ENCODE measurements around the gene TBP.
"Not testable (repeated sequence)": the region's sequence is repeated elsewhere in the genome, so short reads cannot be mapped to it uniquely, and the experiment has no call there.

The TBP gene

GRCh38 chr6:170596426-170596825 is 42.3 kb downstream of the TBP start:
- Histone ChIP-seq H3K9ac (ENCODE audit: low read depth in 1 of 2, low read length in 2 of 2) (no peak overlapping the region), H3K4me1 (ENCODE audit: control insufficient read depth in 1 of 2, insufficient read depth in 2 of 2, low read length in 2 of 2) (no peaks in the 10 kb centered on the region), H3K36me3 (ENCODE audit: control insufficient read depth in 1 of 2, insufficient read depth in 2 of 2, low read length in 2 of 2) (no peaks in the 10 kb centered on the region), H3K27me3 (ENCODE audit: control insufficient read depth in 1 of 2, insufficient read depth in 2 of 2, low read length in 2 of 2) (no peaks in the 10 kb centered on the region), H3K27ac (ENCODE audit: low read depth, low read length) (no peak overlapping the region), H3K4me3 (ENCODE audit: low read depth in 1 of 2, low read length in 2 of 2) (no peak overlapping the region), H3K9me3 (ENCODE audit: control insufficient read depth in 1 of 2, low read length in 2 of 2) (peaks cover 0 to 3% of the 10 kb centered on the region in 2 donors)

GRCh38 chr6:170597278-170597677 is 43.1 kb downstream of the TBP start:
- Histone ChIP-seq H3K9ac (ENCODE audit: low read depth in 1 of 2, low read length in 2 of 2) (no peak overlapping the region), H3K36me3 (ENCODE audit: control insufficient read depth in 1 of 2, insufficient read depth in 2 of 2, low read length in 2 of 2) (no peaks in the 10 kb centered on the region), H3K27ac (ENCODE audit: low read depth, low read length) (no peak overlapping the region)

GRCh38 chr6:170605574-170606259 is 51.5 kb downstream of the TBP start:
- Histone ChIP-seq H3K4me3 (ENCODE audit: low read depth in 1 of 2, low read length in 2 of 2) (no peak overlapping the region), H3K27me3 (ENCODE audit: control insufficient read depth in 1 of 2, insufficient read depth in 2 of 2, low read length in 2 of 2) (peaks cover 6 to 8% of the 10 kb centered on the region in 2 donors), H3K36me3 (ENCODE audit: control insufficient read depth in 1 of 2, insufficient read depth in 2 of 2, low read length in 2 of 2) (no peaks in the 10 kb centered on the region), H3K27ac (ENCODE audit: low read depth, low read length) (no peak overlapping the region), H3K4me1 (ENCODE audit: control insufficient read depth in 1 of 2, insufficient read depth in 2 of 2, low read length in 2 of 2) (no peaks in the 10 kb centered on the region), H3K9me3 (ENCODE audit: control insufficient read depth in 1 of 2, low read length in 2 of 2) (no peaks in the 10 kb centered on the region), H3K9ac (ENCODE audit: low read depth in 1 of 2, low read length in 2 of 2) (no peak overlapping the region)

More at GRCh38 chr6:170597278-170597677, 43.1 kb downstream of the TBP start:
- Histone ChIP-seq H3K9me3 (ENCODE audit: control insufficient read depth in 1 of 2, low read length in 2 of 2) (peaks cover 0 to 3% of the 10 kb centered on the region in 2 donors), H3K27me3 (ENCODE audit: control insufficient read depth in 1 of 2, insufficient read depth in 2 of 2, low read length in 2 of 2) (no peaks in the 10 kb centered on the region), H3K4me3 (ENCODE audit: low read depth in 1 of 2, low read length in 2 of 2) (no peak overlapping the region), H3K4me1 (ENCODE audit: control insufficient read depth in 1 of 2, insufficient read depth in 2 of 2, low read length in 2 of 2) (no peaks in the 10 kb centered on the region)

- not testable (repeated sequence) for H3K4me1 ChIP-seq (ENCODE audit: control insufficient read depth in 1 of 2, insufficient read depth in 2 of 2, low read length in 2 of 2); H3K9ac ChIP-seq (ENCODE audit: low read depth in 1 of 2, low read length in 2 of 2); H3K9me3 ChIP-seq (ENCODE audit: control insufficient read depth in 1 of 2, low read length in 2 of 2); H3K27me3 ChIP-seq (ENCODE audit: control insufficient read depth in 1 of 2, insufficient read depth in 2 of 2, low read length in 2 of 2); H3K36me3 ChIP-seq (ENCODE audit: control insufficient read depth in 1 of 2, insufficient read depth in 2 of 2, low read length in 2 of 2); H3K4me3 ChIP-seq (ENCODE audit: low read depth in 1 of 2, low read length in 2 of 2); H3K27ac ChIP-seq (ENCODE audit: low read depth, low read length)
Measured at GRCh38 chr6:170609225-170609624, 55.1 kb downstream of the TBP start.

- not testable (repeated sequence) for H3K36me3 ChIP-seq (ENCODE audit: control insufficient read depth in 1 of 2, insufficient read depth in 2 of 2, low read length in 2 of 2); H3K9me3 ChIP-seq (ENCODE audit: control insufficient read depth in 1 of 2, low read length in 2 of 2); H3K9ac ChIP-seq (ENCODE audit: low read depth in 1 of 2, low read length in 2 of 2); H3K27me3 ChIP-seq (ENCODE audit: control insufficient read depth in 1 of 2, insufficient read depth in 2 of 2, low read length in 2 of 2); H3K4me1 ChIP-seq (ENCODE audit: control insufficient read depth in 1 of 2, insufficient read depth in 2 of 2, low read length in 2 of 2); H3K27ac ChIP-seq (ENCODE audit: low read depth, low read length); H3K4me3 ChIP-seq (ENCODE audit: low read depth in 1 of 2, low read length in 2 of 2)
Measured at GRCh38 chr6:170612256-170612804, 58.2 kb downstream of the TBP start.

GRCh38 chr6:170616020-170616554 is 61.9 kb downstream of the TBP start:
- not testable (repeated sequence) for H3K36me3 ChIP-seq (ENCODE audit: control insufficient read depth in 1 of 2, insufficient read depth in 2 of 2, low read length in 2 of 2); H3K4me3 ChIP-seq (ENCODE audit: low read depth in 1 of 2, low read length in 2 of 2); H3K9ac ChIP-seq (ENCODE audit: low read depth in 1 of 2, low read length in 2 of 2); H3K9me3 ChIP-seq (ENCODE audit: control insufficient read depth in 1 of 2, low read length in 2 of 2); H3K4me1 ChIP-seq (ENCODE audit: control insufficient read depth in 1 of 2, insufficient read depth in 2 of 2, low read length in 2 of 2); H3K27me3 ChIP-seq (ENCODE audit: control insufficient read depth in 1 of 2, insufficient read depth in 2 of 2, low read length in 2 of 2); H3K27ac ChIP-seq (ENCODE audit: low read depth, low read length)
